ENCODE data around the gene FYCO1. TPM values are rescaled to one million over a fixed set of nuclear protein-coding genes. Genes with fewer than 3 reads are reported as not detected.
A peak's percentile ranks its signal among the peaks of the same experiment; 100 is the strongest.

The FYCO1 gene
- total and polyA plus RNA-seq, 10 of the 15 experiments (the other 5 are each of a cell fraction or from before 2014, with no cell fraction given) = 1.5 to 8.4 (median 6.5) TPM

DNA sequence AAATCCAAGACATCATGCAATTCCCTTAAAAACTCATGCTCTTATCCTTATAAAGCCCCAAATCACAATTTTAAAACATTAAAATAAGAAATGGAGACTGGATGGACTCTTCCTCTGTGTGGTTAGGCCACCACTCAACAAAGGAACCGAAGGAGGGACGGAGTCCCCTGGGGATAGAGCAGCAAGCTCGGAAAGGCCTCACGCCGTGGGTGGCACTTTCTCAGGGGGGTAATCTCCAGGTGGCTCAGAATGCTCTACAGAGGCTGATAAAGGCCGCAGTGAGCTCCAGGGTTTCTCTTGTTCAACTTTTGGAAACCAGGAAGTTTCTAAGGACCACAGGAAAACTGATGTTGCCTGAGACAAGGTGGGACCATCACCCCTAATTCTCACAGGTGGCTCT is 86.1 kb downstream of the FYCO1 start (continued):
- TF ChIP-seq MTA2 (IDR thresholded peaks at IDR 0.05; ENCODE audit: low read depth) (peak; percentile 22; the same call in 1 of the 2 replicates), STAT3 (IDR thresholded peaks at IDR 0.05; ENCODE audit: low read depth, low read length) (no peak), NRF1 (conservative IDR thresholded peaks at IDR 0.05; ENCODE audit: low read depth, low read length) (no peak), TAF1 (IDR thresholded peaks at IDR 0.05; ENCODE audit: borderline replicate concordance, low read depth, low read length) (no peak), NR2F1 (conservative IDR thresholded peaks at IDR 0.05) (no peak), ESRRA (IDR thresholded peaks at IDR 0.05; ENCODE audit: low read length) (no peak), MTA3 (IDR thresholded peaks at IDR 0.05; ENCODE audit: borderline replicate concordance, low read length) (no peak), GATAD2B (conservative IDR thresholded peaks at IDR 0.05; ENCODE audit: low read depth) (0 out of 2 replicates have a peak, but pooled peaks have one; percentile 64), ZZZ3 (IDR thresholded peaks at IDR 0.05; ENCODE audit: control insufficient read depth, insufficient read length, low read depth) (no peak), SRF (IDR thresholded peaks at IDR 0.05; ENCODE audit: low read depth in 2 of 2, low read length in 2 of 2) (no peak), CEBPB (IDR thresholded peaks at IDR 0.05; ENCODE audit: borderline replicate concordance in 1 of 2, low read depth in 2 of 2, low read length in 2 of 2) (no peak), BCL11A (IDR thresholded peaks at IDR 0.05; ENCODE audit: low read depth, low read length) (peak; percentile 61), PAX5 (IDR thresholded peaks at IDR 0.05; ENCODE audit: borderline replicate concordance, low read depth, low read length) (0 out of 2 replicates have a peak, but pooled peaks have one; percentile 34), SMARCA5 (IDR thresholded peaks at IDR 0.05) (no peak), ASH2L (IDR thresholded peaks at IDR 0.05; ENCODE audit: borderline replicate concordance, low read depth) (no peak), HDAC6 (IDR thresholded peaks at IDR 0.05; ENCODE audit: unreplicated experiment) (no peak)
- TF ChIP-seq, protein P1, sequence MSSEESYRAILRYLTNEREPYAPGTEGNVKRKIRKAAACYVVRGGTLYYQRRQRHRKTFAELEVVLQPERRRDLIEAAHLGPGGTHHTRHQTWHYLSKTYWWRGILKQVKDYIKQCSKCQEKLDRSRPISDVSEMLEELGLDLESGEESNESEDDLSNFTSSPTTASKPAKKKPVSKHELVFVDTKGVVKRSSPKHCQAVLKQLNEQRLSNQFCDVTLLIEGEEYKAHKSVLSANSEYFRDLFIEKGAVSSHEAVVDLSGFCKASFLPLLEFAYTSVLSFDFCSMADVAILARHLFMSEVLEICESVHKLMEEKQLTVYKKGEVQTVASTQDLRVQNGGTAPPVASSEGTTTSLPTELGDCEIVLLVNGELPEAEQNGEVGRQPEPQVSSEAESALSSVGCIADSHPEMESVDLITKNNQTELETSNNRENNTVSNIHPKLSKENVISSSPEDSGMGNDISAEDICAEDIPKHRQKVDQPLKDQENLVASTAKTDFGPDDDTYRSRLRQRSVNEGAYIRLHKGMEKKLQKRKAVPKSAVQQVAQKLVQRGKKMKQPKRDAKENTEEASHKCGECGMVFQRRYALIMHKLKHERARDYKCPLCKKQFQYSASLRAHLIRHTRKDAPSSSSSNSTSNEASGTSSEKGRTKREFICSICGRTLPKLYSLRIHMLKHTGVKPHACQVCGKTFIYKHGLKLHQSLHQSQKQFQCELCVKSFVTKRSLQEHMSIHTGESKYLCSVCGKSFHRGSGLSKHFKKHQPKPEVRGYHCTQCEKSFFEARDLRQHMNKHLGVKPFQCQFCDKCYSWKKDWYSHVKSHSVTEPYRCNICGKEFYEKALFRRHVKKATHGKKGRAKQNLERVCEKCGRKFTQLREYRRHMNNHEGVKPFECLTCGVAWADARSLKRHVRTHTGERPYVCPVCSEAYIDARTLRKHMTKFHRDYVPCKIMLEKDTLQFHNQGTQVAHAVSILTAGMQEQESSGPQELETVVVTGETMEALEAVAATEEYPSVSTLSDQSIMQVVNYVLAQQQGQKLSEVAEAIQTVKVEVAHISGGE (CRISPR knock-in tag; IDR thresholded peaks at IDR 0.05) = no peak
- TF ChIP-seq, protein P2, sequence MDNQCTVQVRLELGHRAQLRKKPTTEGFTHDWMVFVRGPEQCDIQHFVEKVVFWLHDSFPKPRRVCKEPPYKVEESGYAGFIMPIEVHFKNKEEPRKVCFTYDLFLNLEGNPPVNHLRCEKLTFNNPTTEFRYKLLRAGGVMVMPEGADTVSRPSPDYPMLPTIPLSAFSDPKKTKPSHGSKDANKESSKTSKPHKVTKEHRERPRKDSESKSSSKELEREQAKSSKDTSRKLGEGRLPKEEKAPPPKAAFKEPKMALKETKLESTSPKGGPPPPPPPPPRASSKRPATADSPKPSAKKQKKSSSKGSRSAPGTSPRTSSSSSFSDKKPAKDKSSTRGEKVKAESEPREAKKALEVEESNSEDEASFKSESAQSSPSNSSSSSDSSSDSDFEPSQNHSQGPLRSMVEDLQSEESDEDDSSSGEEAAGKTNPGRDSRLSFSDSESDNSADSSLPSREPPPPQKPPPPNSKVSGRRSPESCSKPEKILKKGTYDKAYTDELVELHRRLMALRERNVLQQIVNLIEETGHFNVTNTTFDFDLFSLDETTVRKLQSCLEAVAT (IDR thresholded peaks at IDR 0.05) = no peak
- TF ChIP-seq, protein P3, sequence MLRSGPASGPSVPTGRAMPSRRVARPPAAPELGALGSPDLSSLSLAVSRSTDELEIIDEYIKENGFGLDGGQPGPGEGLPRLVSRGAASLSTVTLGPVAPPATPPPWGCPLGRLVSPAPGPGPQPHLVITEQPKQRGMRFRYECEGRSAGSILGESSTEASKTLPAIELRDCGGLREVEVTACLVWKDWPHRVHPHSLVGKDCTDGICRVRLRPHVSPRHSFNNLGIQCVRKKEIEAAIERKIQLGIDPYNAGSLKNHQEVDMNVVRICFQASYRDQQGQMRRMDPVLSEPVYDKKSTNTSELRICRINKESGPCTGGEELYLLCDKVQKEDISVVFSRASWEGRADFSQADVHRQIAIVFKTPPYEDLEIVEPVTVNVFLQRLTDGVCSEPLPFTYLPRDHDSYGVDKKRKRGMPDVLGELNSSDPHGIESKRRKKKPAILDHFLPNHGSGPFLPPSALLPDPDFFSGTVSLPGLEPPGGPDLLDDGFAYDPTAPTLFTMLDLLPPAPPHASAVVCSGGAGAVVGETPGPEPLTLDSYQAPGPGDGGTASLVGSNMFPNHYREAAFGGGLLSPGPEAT (IDR thresholded peaks at IDR 0.05; ENCODE audit: low read depth) = peak; percentile 57; the same call in 1 of the 2 replicates
- TF ChIP-seq, protein P4, sequence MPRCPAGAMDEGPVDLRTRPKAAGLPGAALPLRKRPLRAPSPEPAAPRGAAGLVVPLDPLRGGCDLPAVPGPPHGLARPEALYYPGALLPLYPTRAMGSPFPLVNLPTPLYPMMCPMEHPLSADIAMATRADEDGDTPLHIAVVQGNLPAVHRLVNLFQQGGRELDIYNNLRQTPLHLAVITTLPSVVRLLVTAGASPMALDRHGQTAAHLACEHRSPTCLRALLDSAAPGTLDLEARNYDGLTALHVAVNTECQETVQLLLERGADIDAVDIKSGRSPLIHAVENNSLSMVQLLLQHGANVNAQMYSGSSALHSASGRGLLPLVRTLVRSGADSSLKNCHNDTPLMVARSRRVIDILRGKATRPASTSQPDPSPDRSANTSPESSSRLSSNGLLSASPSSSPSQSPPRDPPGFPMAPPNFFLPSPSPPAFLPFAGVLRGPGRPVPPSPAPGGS (IDR thresholded peaks at IDR 0.05; ENCODE audit: borderline replicate concordance, insufficient read depth, low read depth, low read length, poor library complexity, severe bottlenecking) = no peak
- TF ChIP-seq, protein P5, sequence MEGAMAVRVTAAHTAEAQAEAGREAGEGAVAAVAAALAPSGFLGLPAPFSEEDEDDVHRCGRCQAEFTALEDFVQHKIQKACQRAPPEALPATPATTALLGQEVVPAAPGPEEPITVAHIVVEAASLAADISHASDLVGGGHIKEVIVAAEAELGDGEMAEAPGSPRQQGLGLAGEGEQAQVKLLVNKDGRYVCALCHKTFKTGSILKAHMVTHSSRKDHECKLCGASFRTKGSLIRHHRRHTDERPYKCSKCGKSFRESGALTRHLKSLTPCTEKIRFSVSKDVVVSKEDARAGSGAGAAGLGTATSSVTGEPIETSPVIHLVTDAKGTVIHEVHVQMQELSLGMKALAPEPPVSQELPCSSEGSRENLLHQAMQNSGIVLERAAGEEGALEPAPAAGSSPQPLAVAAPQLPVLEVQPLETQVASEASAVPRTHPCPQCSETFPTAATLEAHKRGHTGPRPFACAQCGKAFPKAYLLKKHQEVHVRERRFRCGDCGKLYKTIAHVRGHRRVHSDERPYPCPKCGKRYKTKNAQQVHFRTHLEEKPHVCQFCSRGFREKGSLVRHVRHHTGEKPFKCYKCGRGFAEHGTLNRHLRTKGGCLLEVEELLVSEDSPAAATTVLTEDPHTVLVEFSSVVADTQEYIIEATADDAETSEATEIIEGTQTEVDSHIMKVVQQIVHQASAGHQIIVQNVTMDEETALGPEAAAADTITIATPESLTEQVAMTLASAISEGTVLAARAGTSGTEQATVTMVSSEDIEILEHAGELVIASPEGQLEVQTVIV (IDR thresholded peaks at IDR 0.05; ENCODE audit: borderline replicate concordance, partially characterized antibody) = no peak

Measured in GM12878 (cell line).